HEK293T (cell line): ENCODE results near the gene LURAP1L.

Source experiments
- CTCF ChIA-PET: fragments of 350-600 bp; formaldehyde crosslinking; extraction: SDS; loops from one replicate; lab custom pipeline; 2021; ENCODE audit warnings: antibody characterized with exemption, inconsistent platforms; lab: Yijun Ruan, JAX
- POLR2A ChIA-PET: fragments of 350-600 bp; formaldehyde crosslinking; extraction: SDS; loops from one replicate; lab custom pipeline; 2020; ENCODE audit warnings: antibody characterized with exemption, inconsistent platforms; lab: Yijun Ruan, JAX
- DNase-seq: peaks from one replicate; pipeline ENCODE4 v3.0.0; 2012; ENCODE audit warnings: mixed read lengths; ENCODE audit errors: extremely low spot score
- ARNT ChIP-seq: fragments of 450-650 bp; IDR thresholded peaks from 2 replicates; pipeline ENCODE4 v1.6.1; 2017; ENCODE audit warnings: mild to moderate bottlenecking
- BHLHE40 ChIP-seq: fragments of 450-650 bp; IDR thresholded peaks from 2 replicates; pipeline ENCODE4 v1.6.1; 2016; ENCODE audit warnings: mild to moderate bottlenecking, moderate library complexity, borderline replicate concordance
- CTBP1 ChIP-seq: fragments of 450-650 bp; IDR thresholded peaks from 2 replicates; pipeline ENCODE4 v1.6.1; 2016; ENCODE audit warnings: borderline replicate concordance
- ELF4 ChIP-seq: fragments of 450-650 bp; IDR thresholded peaks from 2 replicates; pipeline ENCODE4 v1.6.1; 2017; ENCODE audit warnings: antibody characterized with exemption
- FOXA1 ChIP-seq: fragments of 450-650 bp; IDR thresholded peaks from 2 replicates; pipeline ENCODE4 v1.6.1; 2016; ENCODE audit warnings: mild to moderate bottlenecking
- FOXK2 ChIP-seq: fragments of 450-650 bp; IDR thresholded peaks from 2 replicates; pipeline ENCODE4 v1.6.1; 2016; ENCODE audit warnings: mild to moderate bottlenecking
- FOXM1 ChIP-seq: fragments of 450-650 bp; IDR thresholded peaks from 2 replicates; pipeline ENCODE4 v1.6.1; 2017; ENCODE audit warnings: mild to moderate bottlenecking, borderline replicate concordance
- HDGF ChIP-seq: fragments of 450-650 bp; IDR thresholded peaks from 2 replicates; pipeline ENCODE4 v1.6.1; 2017; ENCODE audit warnings: antibody characterized with exemption, borderline replicate concordance
- L3MBTL2 ChIP-seq: fragments of 450-650 bp; conservative IDR thresholded peaks from 2 replicates; pipeline ENCODE4 v1.6.1; 2016; ENCODE audit warnings: mild to moderate bottlenecking
- LEF1 ChIP-seq: fragments of 450-650 bp; IDR thresholded peaks from 2 replicates; pipeline ENCODE4 v1.6.1; 2017; ENCODE audit warnings: mild to moderate bottlenecking, borderline replicate concordance
- NFRKB ChIP-seq: fragments of 450-650 bp; IDR thresholded peaks from 2 replicates; pipeline ENCODE4 v1.6.1; 2016; ENCODE audit warnings: mild to moderate bottlenecking, moderate library complexity
- PKNOX1 ChIP-seq: fragments of 450-650 bp; IDR thresholded peaks from 2 replicates; pipeline ENCODE4 v1.6.1; 2016
- SP1 ChIP-seq: fragments of 450-650 bp; IDR thresholded peaks from 2 replicates; pipeline ENCODE4 v1.6.1; 2017
- SUZ12 ChIP-seq: fragments of 450-650 bp; IDR thresholded peaks from 2 replicates; pipeline ENCODE4 v1.6.1; 2016; ENCODE audit warnings: mild to moderate bottlenecking
- TARDBP ChIP-seq: fragments of 450-650 bp; IDR thresholded peaks from 2 replicates; pipeline ENCODE4 v1.6.1; 2016
- ZNF384 ChIP-seq: fragments of 450-650 bp; IDR thresholded peaks from 2 replicates; pipeline ENCODE4 v1.6.1; 2016

LURAP1L gene

GRCh38 chr9:12759761-12760160 is 15.1 kb upstream of the LURAP1L start:
- POLR2A ChIA-PET, result no interaction called here

GRCh38 chr9:12760758-12761157 is 14.1 kb upstream of the LURAP1L start:
- CTCF ChIA-PET, result no interaction called here
- POLR2A ChIA-PET, result no interaction called here
- DNase-seq, result no peak
- no peak for TF ChIP-seq NFRKB
- no peak for TF ChIP-seq ELF4
- no peak for TF ChIP-seq ARNT
- TF ChIP-seq CTBP1, result no peak
- TF ChIP-seq SP1, result no peak
- no peak for TF ChIP-seq BHLHE40
- TF ChIP-seq SUZ12, result no peak
- TF ChIP-seq L3MBTL2, result no peak
- TF ChIP-seq PKNOX1, result no peak
- TF ChIP-seq FOXK2, result no peak
- no peak for TF ChIP-seq HDGF
- no peak for TF ChIP-seq TARDBP
- TF ChIP-seq LEF1, result no peak
- TF ChIP-seq FOXA1, result no peak

More at GRCh38 chr9:12759761-12760160, 15.1 kb upstream of the LURAP1L start:
- CTCF ChIA-PET, result interaction anchor here (0.6 kb wide), 1 partner anchor 140 kb away, joined by 3 read pairs; no protein-coding TSS in a partner anchor
- no peak for DNase-seq
- no peak for TF ChIP-seq CTBP1

GRCh38 chr9:12764150-12764549 is 10.7 kb upstream of the LURAP1L start:
- no peak for TF ChIP-seq TARDBP
- no peak for TF ChIP-seq SUZ12
- DNase-seq, result no peak
- ChIA-PET CTCF (no interaction called here), POLR2A (no interaction called here)

GRCh38 chr9:12765088-12765798 is 9.6 kb upstream of the LURAP1L start:
- ChIA-PET CTCF (no interaction called here), POLR2A (no interaction called here)
- DNase-seq, result no peak
- no peak for TF ChIP-seq NFRKB
- TF ChIP-seq L3MBTL2, result no peak
- no peak for TF ChIP-seq ZNF384
- TF ChIP-seq FOXK2, result no peak
- no peak for TF ChIP-seq SP1
- no peak for TF ChIP-seq CTBP1
- TF ChIP-seq FOXM1, result no peak
- TF ChIP-seq ARNT, result no peak
- no peak for TF ChIP-seq LEF1

- POLR2A ChIA-PET, result no interaction called here
- CTCF ChIA-PET, result no interaction called here
- DNase-seq, result no peak
- no peak for TF ChIP-seq L3MBTL2
- no peak for TF ChIP-seq SP1
- no peak for TF ChIP-seq HDGF
These were observed 8.5 kb upstream of the LURAP1L start for GRCh38 chr9:12766357-12766756.

GRCh38 chr9:12770261-12770660 is 4.6 kb upstream of the LURAP1L start:
- ChIA-PET CTCF (no interaction called here), POLR2A (no interaction called here)
- DNase-seq, result no peak
- no peak for TF ChIP-seq TARDBP
- TF ChIP-seq FOXA1, result no peak

- CTCF ChIA-PET, result no interaction called here
- POLR2A ChIA-PET, result no interaction called here
- no peak for DNase-seq
- TF ChIP-seq SUZ12 (no peak), ARNT (no peak)
These were observed 2.9 kb upstream of the LURAP1L start for GRCh38 chr9:12771891-12772290.

GRCh38 chr9:12773562-12773961 is 1.3 kb upstream of the LURAP1L start:
- DNase-seq, result no peak
- TF ChIP-seq BHLHE40, result no peak
- TF ChIP-seq FOXM1, result no peak
- no peak for TF ChIP-seq SUZ12
- TF ChIP-seq ELF4, result no peak
- TF ChIP-seq NFRKB, result no peak
- no peak for TF ChIP-seq ARNT
- no peak for TF ChIP-seq TARDBP
- no peak for TF ChIP-seq CTBP1
- no peak for TF ChIP-seq HDGF
- no peak for TF ChIP-seq FOXA1
- no peak for TF ChIP-seq FOXK2
- no peak for TF ChIP-seq PKNOX1
- no peak for TF ChIP-seq LEF1
- no peak for TF ChIP-seq L3MBTL2
- TF ChIP-seq ZNF384, result no peak
- no peak for TF ChIP-seq SP1
- CTCF ChIA-PET, result interaction anchor here (0.7 kb wide), 1 partner anchor 35 kb away, joined by 3 read pairs; no protein-coding TSS in a partner anchor
- POLR2A ChIA-PET, result interaction anchor here (1.9 kb wide), 1 partner anchor 41 kb away, joined by 4 read pairs; no protein-coding TSS in a partner anchor
